GM18519 (cell line): ENCODE measurements around the gene CCNC.

Source experiments
- ATAC-seq: cut with Tn5 transposase; IDR thresholded peaks from one replicate; pipeline ENCODE4 v1.9.1; 2021; ENCODE audit warnings: mild to moderate bottlenecking, moderate library complexity; ENCODE audit not compliant: unreplicated experiment, low FRiP score

CCNC gene

GRCh38 chr6:99568103-99568933 is at the start of gene CCNC:
CCNC (minus strand) TSS chr6:99568660; CDS start chr6:99568527, 133 bp downstream.
- peak; percentile 99 for ATAC-seq

- ATAC-seq, result no peak
These were observed 48.7 kb upstream of the CCNC start for GRCh38 chr6:99617131-99617530.

- no peak for ATAC-seq
These were observed 46.1 kb upstream of the CCNC start for GRCh38 chr6:99614430-99615186.

- peak; percentile 42 for ATAC-seq
These were observed 45.4 kb upstream of the CCNC start for GRCh38 chr6:99613705-99614429.

- ATAC-seq, result peak; percentile 31
These were observed 44.9 kb upstream of the CCNC start for GRCh38 chr6:99613409-99613704.

- ATAC-seq, result no peak
These were observed 44.3 kb upstream of the CCNC start for GRCh38 chr6:99612551-99613408.

GRCh38 chr6:99611148-99611547 is 42.7 kb upstream of the CCNC start:
- ATAC-seq, result peak; percentile 72

- no peak for ATAC-seq
These were observed 41.5 kb upstream of the CCNC start for GRCh38 chr6:99609905-99610489.

- ATAC-seq, result no peak
These were observed 40.5 kb upstream of the CCNC start for GRCh38 chr6:99608886-99609482.

GRCh38 chr6:99608059-99608885 is 39.8 kb upstream of the CCNC start:
- ATAC-seq, result no peak

GRCh38 chr6:99607416-99608036 is 39.1 kb upstream of the CCNC start:
- no peak for ATAC-seq

- no peak for ATAC-seq
These were observed 38.4 kb upstream of the CCNC start, which contains the start of gene PRDM13 for GRCh38 chr6:99606656-99607415. PRDM13 (plus strand) TSS chr6:99606833; CDS start chr6:99607035, 202 bp downstream.

GRCh38 chr6:99605911-99606655 is 37.6 kb upstream of the CCNC start:
- ATAC-seq, result no peak

GRCh38 chr6:99605074-99605734 is 36.7 kb upstream of the CCNC start:
- ATAC-seq, result no peak

- ATAC-seq, result no peak
These were observed 36.0 kb upstream of the CCNC start for GRCh38 chr6:99604166-99605073.
